Effector CD4-positive, alpha-beta T cell (primary cell): ENCODE data around the gene OXA1L.
"Not testable (repeated sequence)": the region's sequence is repeated elsewhere in the genome, so short reads cannot be mapped to it uniquely, and the experiment has no call there.

ENCODE experiments used
- DNase-seq: peaks from one replicate; pipeline ENCODE4 v3.0.0-alpha.2; 2020

The OXA1L gene

GRCh38 chr14:22801716-22802115, 35.2 kb downstream of the OXA1L start:
- no peak for DNase-seq

DNA sequence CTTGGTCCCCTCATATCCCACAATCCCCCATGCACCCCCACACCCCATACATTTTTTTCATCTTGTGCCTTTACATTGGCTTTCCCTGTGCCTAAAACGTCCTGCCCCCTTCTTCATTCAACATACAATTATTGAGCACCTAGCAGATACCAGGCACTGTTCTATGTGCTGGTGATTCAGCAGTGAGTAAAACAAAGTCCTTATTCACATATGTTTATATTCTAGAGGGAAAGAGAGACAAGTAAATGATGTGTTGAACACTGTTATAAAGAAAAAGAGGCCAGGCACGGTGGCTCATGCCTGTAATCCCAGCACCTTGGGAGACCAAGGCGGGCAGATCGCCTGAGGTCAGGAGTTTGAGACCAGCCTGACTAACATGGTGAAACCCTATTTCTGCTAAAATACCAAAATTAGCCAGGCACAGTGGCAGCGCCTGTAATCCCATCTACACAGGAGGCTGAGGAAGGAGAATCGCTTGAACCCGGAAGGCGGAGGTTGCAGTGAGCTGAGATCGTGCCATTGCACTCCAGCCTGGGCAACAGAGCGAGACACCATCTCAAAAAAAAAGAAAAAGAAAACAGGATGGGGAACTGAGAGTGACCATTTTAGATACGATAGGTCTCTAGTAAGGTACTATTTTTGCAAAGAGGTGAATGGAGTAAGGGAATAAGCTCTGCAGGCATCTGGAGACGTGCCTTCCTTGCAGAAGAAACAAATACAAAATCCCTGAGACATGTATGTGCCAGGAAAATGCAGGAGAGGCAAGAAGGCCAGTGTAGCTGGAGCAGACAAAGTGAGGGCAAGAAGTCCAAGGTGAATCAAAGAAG, 36.6 kb downstream of the OXA1L start:
- DNase-seq: no peak

DNA sequence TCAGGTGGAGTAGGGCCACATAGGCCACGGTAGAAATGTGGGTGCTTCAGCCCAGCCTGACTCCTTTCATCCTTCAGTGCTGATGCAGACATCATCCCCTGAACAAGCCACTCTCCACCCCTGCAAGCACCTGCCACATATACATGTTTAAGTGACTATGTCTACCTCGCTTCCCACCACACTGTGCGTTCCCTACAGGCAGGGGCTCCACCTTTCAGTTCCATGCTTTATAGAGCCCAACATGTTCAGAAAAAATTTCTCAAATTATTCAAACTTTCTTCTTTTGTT, 37.1 kb downstream of the OXA1L start:
- no peak for DNase-seq

DNA sequence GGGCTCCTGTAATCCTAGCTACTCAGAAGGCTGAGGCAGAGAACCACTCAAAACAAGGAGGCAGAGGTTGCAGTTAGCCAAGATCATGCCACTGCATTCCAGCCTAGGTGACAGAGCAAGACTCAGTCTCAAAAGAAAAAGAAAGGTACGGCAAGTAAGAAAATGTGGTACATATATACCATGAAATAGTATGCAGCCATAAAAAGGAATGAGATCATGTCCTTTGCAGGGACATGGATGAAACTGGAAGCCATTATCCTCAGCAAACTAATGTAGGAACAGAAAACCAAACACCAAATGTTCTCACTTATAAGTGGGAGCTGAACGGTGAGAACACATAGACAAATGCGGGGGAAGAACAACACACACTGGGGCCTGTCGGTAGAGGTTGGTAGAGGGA, 38.7 kb downstream of the OXA1L start:
- DNase-seq: not testable (repeated sequence)

DNA sequence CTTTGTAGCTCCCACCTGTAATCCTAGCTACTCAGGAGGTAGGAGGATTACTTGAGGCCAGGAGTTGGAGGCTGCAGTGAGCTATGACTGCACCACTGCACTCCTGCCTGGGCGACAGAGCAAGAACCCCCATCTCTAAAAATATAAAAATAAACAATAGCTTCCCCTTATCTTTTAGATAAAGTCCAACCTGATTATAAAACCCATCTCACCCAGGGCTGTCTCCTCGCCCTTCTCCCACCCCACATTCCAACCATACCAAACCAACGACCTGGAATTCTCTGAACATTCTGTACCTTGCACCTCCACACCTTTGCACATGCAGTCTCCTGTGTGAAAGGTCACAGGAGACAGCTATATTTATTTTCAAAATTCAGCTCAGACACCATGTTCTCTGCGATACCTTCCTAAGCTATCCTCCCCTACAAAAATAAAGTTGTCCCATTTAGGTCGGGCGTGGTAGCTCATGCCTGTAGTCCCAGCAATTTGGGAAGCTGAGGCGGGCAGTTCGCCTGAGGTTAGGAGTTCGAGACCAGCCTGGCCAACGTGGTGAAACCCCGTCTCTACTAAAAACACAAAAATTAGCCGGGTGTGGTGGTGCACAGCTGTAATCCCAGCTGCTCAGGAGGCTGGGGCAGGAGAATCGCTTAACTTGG, 41.1 kb downstream of the OXA1L start:
- no peak for DNase-seq

- DNase-seq: no peak
These were observed 42.1 kb downstream of the OXA1L start for GRCh38 chr14:22808388-22809209.

DNA sequence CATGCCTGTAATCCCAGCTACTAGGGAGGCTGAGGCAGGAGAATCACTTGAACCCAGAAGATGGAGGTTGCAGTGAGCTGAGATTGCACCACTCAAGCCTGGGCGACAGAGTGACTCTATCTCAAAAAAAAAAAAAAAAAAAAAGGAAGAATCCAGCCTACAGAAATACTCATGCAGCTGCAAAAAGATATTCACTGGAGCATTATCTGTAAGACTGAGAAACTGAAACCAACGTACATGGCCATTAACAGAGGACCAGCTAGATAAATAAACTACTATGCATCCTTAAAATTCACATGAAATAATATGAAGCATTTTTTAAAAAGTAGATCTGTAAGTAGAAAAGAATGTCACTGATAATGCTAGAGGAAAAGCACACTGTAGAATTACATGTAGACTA, 45.2 kb downstream of the OXA1L start:
- DNase-seq: no peak

DNA sequence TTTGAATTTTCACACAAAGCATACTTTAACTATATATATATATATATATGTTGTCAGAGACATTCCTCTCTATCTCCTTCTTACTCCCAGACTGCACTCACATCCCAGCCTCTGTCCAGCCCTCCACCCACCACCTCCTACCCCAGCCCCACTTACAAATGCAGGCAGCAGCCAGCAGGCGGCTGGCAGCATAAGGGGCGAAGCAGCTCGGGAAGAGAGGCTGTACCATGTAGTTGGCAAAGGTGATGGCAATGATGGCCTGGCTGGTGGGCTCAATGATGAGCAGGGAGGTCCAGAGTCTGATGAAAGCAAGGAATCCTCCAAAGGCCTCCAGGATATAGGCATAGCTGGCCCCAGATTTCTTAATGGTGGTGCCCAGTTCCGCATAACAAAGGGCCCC, 46.3 kb downstream of the OXA1L start:
- DNase-seq: no peak

- DNase-seq: no peak
These were observed 46.7 kb downstream of the OXA1L start for GRCh38 chr14:22813145-22813544.

GRCh38 chr14:22814373-22814772, 47.9 kb downstream of the OXA1L start:
- no peak for DNase-seq

DNA sequence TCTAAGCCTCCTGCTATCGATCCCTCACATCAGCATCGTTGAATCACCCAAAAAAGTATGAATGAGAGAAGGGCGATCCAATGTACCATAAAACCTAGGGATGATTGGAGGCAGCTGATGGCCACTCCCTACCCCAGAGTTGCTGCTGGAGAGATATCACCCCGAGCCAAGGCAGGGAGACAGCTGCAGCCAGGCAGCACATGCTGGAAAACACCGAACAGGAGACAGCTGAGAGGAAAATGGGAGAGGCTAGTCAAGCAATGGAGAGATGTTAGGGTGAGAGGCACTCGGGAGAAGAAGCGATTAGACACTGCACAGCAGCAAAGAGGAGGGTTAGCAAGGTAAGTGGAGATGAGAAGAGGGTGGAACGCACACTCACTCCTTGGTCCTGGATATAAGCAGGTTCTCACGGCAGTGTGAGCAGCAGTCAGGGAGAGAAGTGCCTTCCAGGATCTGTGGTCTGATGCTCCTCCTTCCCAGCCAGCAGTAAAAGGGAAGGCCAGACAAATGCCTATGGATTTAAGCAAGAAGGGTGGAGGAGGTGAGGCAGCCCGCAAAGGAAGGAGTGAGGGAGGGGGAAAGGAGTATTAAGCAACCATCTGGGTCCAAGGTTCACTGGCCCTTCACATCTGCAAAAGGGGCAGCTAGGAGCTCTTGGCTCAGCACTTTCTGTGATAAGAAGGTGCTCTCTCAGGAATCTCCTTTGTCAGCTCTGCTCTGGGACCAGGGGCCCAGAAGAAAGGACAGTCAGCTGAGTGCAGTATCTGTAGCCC, 48.6 kb downstream of the OXA1L start, which contains the start of gene SLC7A7:
SLC7A7 (minus strand) TSS at position 495 of the 773 bp plus-strand sequence. CDS start 2,037 bp downstream, outside the sequence.
- DNase-seq: no peak

DNA sequence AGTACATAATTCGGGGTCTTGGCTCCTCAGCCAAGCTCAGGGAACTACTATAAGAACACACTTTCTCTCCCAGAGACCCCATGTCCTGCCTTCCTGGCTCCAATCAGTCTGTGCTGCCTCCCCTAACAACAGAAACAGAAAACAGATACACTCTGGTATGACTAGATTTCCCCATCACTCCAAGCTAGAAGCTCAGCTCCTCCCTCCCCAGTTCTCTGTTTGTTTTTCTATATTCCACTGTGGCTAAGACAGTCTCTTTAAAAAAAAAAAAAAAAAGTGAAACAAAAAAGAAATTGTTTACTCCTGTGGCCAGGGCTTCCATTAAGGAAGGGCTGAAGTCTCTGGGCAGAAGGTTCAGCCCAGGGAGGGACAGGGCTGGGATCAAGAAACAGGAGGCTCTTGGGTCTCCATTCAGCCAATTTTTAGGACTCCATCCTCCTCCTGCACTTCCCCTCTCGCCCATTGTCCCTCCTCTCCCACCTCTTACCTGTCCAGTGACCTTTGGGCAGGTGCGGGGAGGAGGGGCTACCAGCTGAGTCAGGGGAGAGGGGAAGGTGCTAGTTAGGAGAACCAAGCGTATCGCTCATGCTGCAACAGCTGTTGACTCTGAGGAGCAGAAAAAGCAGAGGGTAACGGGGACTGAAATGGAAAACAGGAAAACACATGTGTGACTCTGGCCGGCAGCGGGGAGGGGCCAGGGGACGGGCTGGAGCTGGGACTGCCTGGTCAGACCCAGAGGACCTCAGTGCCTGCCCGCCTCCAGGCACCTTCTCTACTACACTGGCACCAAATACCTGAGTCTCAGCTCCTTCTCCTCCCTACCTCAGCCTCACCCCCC, 52.9 kb downstream of the OXA1L start:
- no peak for DNase-seq

DNA sequence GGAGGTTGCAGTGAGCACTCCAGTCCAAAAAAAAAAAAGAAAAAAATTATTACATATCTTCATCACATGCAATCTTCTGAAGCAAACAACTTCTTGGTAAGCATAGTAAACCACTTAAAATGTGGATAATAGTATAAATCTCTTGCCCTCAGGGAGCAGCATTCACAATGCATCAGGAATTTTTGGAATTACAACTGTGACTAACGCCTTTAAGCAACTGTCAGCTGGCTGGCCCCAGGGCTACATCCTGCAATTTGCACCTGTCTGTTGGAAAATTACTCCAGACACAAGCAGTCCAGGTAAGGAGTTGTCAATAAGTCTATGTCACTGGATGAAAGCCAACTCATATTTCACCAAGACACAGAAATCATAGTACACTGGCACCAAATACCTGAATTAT, 54.2 kb downstream of the OXA1L start:
- DNase-seq: no peak

- no peak for DNase-seq
These were observed 54.9 kb downstream of the OXA1L start for GRCh38 chr14:22821193-22822015.

- no peak for DNase-seq
These were observed 55.6 kb downstream of the OXA1L start for GRCh38 chr14:22822016-22822570.
